Testis (tissue), 3 donors: ENCODE results near the gene ASMTL. TPM values are rescaled to one million over a fixed set of nuclear protein-coding genes. Genes with fewer than 3 reads are reported as not detected.
"Not testable (repeated sequence)": the region's sequence is repeated elsewhere in the genome, so short reads cannot be mapped to it uniquely, and the experiment has no call there.

Experiments
- DNase-seq: peaks from one replicate; pipeline ENCODE4 v3.0.0-alpha.2; 2019
- H3K27ac ChIP-seq, 2 donors: fragments of 200-600 bp; sonication (generic); one replicate each; pipeline ENCODE4 v1.5.1; 2019
- H3K27me3 ChIP-seq: fragments of 200-600 bp; sonication (generic); one replicate; pipeline ENCODE4 v1.5.1; 2019
- H3K36me3 ChIP-seq: fragments of 200-600 bp; sonication (generic); one replicate; pipeline ENCODE4 v1.5.1; 2017; ENCODE audit warnings: low read depth; ENCODE audit errors: missing control alignments
- H3K4me1 ChIP-seq: fragments of 200-600 bp; sonication (generic); one replicate; pipeline ENCODE4 v1.5.1; 2019
- H3K4me3 ChIP-seq, 2 donors: fragments of 200-600 bp; sonication (generic); one replicate each; pipeline ENCODE4 v1.5.1; 2017 to 2019
- H3K9me3 ChIP-seq: fragments of 200-600 bp; sonication (generic); one replicate; pipeline ENCODE4 v1.5.1; 2017
- POLR2A ChIP-seq: fragments of 450-650 bp; IDR thresholded peaks from one replicate; pipeline ENCODE4 v1.6.1; 2017; ENCODE audit warnings: antibody characterized with exemption, mild to moderate bottlenecking, moderate library complexity
- WGBS, 2 donors: methylation state at CpG; one replicate each; pipeline ENCODE4 v1.1.5; 2018; 5-methylcytosine and 5-hydroxymethylcytosine counted together
- intact Hi-C: fragments of 100-400 bp; cut with DNase I; formaldehyde crosslinking; loops from one replicate; pipeline ENCODE4 v1.15.1; 2023; ENCODE audit warnings: low total_unique reads
- polyA plus RNA-seq: library from polyadenylated mRNA; stranded (reverse); fragments of 350-450 nt; fragmentation: Illumina TruSeq; extraction: RNeasy Lipid Tissue Mini Kit (QIAGEN cat#74804); gene quantifications from one replicate; pipeline ENCODE4 v1.2.3, GENCODE V29; 2014; ENCODE audit warnings: low read depth, low replicate concordance; ENCODE audit not compliant: insufficient read depth
- total RNA-seq, 2 donors: library from RNA; depleted of rRNA; stranded (reverse); fragments of >200 nt; gene quantifications; one replicate each; pipeline ENCODE4 v1.2.3, GENCODE V29; 2016
- TF ChIP-seq, protein P1 (sequence below), 3 experiments: fragments of 450-650 bp in 2 of 3; fragments of 200-600 bp in 1 of 3; sonication (generic) in 1 of 3; IDR thresholded peaks; one replicate each; pipeline ENCODE4 v1.5.1; 2016 to 2019; ENCODE audit warnings: antibody characterized with exemption in 3 of 3, mild to moderate bottlenecking in 2 of 3, moderate library complexity in 1 of 3

Gene ASMTL
- total and polyA plus RNA-seq, 3 donors from 2014 or later: 27.0 to 41.2 (median 31.0) TPM

DNA sequence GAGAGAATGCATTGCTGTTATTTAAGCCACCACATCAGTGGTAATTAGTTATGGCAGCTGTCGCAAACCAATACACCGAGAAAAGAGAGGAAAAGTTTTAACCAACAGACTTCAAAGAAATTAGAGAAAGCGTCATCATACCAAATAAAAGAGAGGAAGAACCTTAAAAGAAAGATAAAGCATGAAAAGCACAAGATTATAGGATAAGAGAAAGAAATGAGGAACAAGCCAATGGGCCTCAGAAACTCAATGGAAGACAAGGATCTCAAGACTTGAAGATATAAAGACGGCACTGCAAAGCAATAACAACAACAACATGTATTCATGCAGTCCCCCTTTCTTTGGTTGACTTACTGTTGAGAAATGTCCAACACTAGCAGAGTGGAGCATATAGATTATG is 22.8 kb upstream of the ASMTL start:
- no peak for DNase-seq
- Histone ChIP-seq H3K4me3 (no peak overlapping the region), H3K27me3 (no peaks in the 10 kb centered on the region), H3K27ac (no peak overlapping the region), H3K4me1 (no peaks in the 10 kb centered on the region), H3K36me3 (no peaks in the 10 kb centered on the region), H3K9me3 (no peaks in the 10 kb centered on the region)
- intact Hi-C loops: no loop called here
- WGBS, 2 donors: 89% methylated on average over 4 of the region's 4 CpGs
- TF ChIP-seq, protein P1, sequence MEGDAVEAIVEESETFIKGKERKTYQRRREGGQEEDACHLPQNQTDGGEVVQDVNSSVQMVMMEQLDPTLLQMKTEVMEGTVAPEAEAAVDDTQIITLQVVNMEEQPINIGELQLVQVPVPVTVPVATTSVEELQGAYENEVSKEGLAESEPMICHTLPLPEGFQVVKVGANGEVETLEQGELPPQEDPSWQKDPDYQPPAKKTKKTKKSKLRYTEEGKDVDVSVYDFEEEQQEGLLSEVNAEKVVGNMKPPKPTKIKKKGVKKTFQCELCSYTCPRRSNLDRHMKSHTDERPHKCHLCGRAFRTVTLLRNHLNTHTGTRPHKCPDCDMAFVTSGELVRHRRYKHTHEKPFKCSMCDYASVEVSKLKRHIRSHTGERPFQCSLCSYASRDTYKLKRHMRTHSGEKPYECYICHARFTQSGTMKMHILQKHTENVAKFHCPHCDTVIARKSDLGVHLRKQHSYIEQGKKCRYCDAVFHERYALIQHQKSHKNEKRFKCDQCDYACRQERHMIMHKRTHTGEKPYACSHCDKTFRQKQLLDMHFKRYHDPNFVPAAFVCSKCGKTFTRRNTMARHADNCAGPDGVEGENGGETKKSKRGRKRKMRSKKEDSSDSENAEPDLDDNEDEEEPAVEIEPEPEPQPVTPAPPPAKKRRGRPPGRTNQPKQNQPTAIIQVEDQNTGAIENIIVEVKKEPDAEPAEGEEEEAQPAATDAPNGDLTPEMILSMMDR (IDR thresholded peaks at IDR 0.05): no peak
- TF ChIP-seq POLR2A: no peak

DNA sequence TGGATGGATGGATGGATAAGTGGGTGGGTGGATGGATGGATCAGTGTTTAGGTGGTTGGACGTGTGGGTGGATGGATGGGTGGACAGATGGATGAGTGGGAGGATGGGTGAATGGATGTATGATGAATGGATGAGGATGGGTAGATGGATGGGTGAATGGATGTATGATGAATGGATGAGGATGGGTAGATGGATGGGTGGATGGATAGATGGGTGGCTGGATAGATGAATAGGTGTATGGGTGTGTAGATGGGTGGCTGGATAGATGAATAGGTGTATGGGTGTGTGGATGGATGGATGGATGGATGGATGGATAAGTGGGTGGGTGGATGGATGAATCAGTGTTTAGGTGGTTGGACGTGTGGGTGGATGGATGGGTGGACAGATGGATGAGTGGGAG is 21.9 kb upstream of the ASMTL start:
- not testable (repeated sequence) for H3K27me3 ChIP-seq, H3K4me1 ChIP-seq, H3K4me3 ChIP-seq, H3K9me3 ChIP-seq, H3K27ac ChIP-seq, DNase-seq, H3K36me3 ChIP-seq
- intact Hi-C loops: loop anchor here (5.0 kb wide), 1 partner anchor 73 kb away; no protein-coding TSS in a partner anchor
- 78 to 84% methylated on average over 2 of the region's 2 CpGs for WGBS, 2 donors

DNA sequence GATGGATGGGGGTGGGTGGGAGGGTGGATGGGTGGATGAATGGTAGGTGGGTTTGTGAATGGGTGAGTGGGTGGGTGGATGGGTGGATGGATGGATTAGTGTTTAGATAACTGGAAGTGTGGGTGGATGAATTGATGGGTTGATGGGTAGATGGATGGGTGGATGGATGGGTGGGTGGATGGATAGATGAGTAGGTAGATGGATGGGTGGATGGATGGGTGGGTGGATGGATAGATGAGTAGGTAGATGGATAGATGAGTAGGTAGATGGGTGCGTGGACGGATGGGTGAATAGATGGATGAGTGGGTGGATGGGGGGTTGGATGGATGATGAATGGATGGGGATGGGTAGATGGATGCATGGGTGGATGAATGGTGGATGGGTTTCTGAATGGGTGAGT is 20.3 kb upstream of the ASMTL start:
- TF ChIP-seq, protein P1 (IDR thresholded peaks at IDR 0.05): no peak
- TF ChIP-seq POLR2A: no peak
- WGBS, 2 donors: 85 to 88% methylated on average over 2 of the region's 2 CpGs
- no peak for DNase-seq
- intact Hi-C loops: loop anchor here (5.0 kb wide), 1 partner anchor 74 kb away; no protein-coding TSS in a partner anchor
- Histone ChIP-seq H3K4me3 (no peak overlapping the region), H3K36me3 (no peaks in the 10 kb centered on the region), H3K9me3 (no peaks in the 10 kb centered on the region), H3K27ac (no peak overlapping the region), H3K27me3 (no peaks in the 10 kb centered on the region), H3K4me1 (no peaks in the 10 kb centered on the region)

DNA sequence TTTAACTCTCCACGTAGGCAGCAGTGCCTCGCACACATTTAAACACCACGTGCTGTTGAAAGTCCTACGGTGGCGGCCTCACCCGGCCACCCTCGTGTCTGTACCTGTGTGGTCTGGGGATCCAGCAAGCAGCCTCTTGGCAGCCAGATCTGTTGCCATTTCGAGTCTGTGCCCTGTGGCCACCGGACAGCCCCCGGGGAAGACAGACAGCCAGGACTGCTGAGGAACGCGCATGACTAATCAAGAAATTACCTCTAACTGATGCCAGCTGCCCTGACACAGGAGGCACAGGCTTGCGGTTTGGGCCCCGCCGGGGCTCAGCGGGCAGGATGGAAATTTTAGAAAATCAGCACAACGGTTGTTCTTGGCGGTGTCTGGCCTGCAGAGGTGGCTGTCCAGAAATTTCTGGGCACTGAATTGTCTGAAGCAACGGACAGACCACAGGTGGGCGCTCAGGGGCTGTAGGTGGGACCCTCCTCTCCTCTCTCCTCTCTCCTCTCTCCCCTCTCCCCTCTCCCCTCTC is 15.6 kb upstream of the ASMTL start:
- Histone ChIP-seq H3K4me3 (no peak overlapping the region), H3K27ac (no peak overlapping the region), H3K9me3 (no peaks in the 10 kb centered on the region), H3K4me1 (no peaks in the 10 kb centered on the region), H3K36me3 (no peaks in the 10 kb centered on the region), H3K27me3 (no peaks in the 10 kb centered on the region)
- intact Hi-C loops: no loop called here
- TF ChIP-seq, protein P1 (IDR thresholded peaks at IDR 0.05): no peak
- TF ChIP-seq POLR2A: no peak
- DNase-seq: peak; percentile 14
- WGBS, 2 donors: 60 to 79% methylated on average over 14 to 20 of the region's 20 CpGs

DNA sequence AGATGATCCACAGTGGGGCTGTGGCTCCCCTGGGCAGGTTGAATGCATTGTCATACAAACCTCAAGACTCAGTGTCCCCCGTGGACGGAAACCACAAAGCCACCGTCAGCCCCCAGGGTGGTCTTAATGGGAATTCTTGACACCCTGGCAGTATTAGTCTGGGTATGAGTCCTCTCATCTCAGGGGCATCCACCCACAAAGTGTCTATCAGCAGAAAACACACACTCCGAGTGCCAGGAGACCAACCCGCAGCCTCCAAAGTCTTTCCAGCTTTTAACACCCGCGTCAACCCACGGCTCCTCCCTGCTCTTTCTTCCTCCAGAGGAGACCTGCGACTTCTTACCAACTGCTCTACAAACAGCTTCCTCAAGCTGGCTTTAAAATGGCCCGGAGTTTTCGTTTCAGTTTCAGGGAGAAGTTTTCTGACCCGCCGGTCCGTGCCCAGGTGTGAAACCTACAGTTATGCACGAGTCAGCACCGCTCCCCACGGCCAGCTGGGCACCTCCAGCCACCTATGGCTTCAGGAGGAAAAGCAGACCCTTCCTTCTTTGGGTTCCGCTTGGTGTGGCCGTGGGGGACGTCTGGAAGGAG is 14.4 kb upstream of the ASMTL start:
- TF ChIP-seq, protein P1 (IDR thresholded peaks at IDR 0.05): no peak
- TF ChIP-seq POLR2A: no peak
- H3K27me3 ChIP-seq: no peaks in the 10 kb centered on the region
- no peak for DNase-seq
- no peaks in the 10 kb centered on the region for H3K4me1 ChIP-seq
- 46 to 48% methylated on average over 19 to 20 of the region's 20 CpGs for WGBS, 2 donors
- no peak overlapping the region for H3K27ac ChIP-seq
- no peak overlapping the region for H3K4me3 ChIP-seq
- no peaks in the 10 kb centered on the region for H3K36me3 ChIP-seq
- H3K9me3 ChIP-seq: no peaks in the 10 kb centered on the region
- intact Hi-C loops: no loop called here
